Myocyte (in vitro differentiated cells): ENCODE measurements around the gene ATXN7. TPM values are rescaled to one million over a fixed set of nuclear protein-coding genes. Genes with fewer than 3 reads are reported as not detected.

Experiments used
- DNase-seq: peaks from one replicate; pipeline ENCODE4 v3.0.0-alpha.2; 2012; ENCODE audit warnings: low read depth
- total RNA-seq: library from RNA; depleted of rRNA; stranded (reverse); fragments of >200 nt; gene quantifications from 2 replicates; pipeline ENCODE4 v1.2.3, GENCODE V29; 2014

ATXN7 gene
- total RNA-seq, 1 donor from 2014 or later: 8.7 TPM

- no peak for DNase-seq
Observed at GRCh38 chr3:63862804-63863149, 890 bp upstream of the ATXN7 start.

GRCh38 chr3:63864008-63864964 is 619 bp downstream of the ATXN7 start:
- peak; percentile 28 for DNase-seq

GRCh38 chr3:63864965-63865327 is 1.3 kb downstream of the ATXN7 start:
- DNase-seq: no peak

- no peak for DNase-seq
Observed at GRCh38 chr3:63867225-63867624, 3.6 kb downstream of the ATXN7 start.

- DNase-seq: no peak
Observed at GRCh38 chr3:63869940-63870614, 6.4 kb downstream of the ATXN7 start.

- DNase-seq: no peak
Observed at GRCh38 chr3:63870615-63871005, 6.9 kb downstream of the ATXN7 start.

- peak; percentile 61 for DNase-seq
Observed at GRCh38 chr3:63872135-63872924, 8.7 kb downstream of the ATXN7 start.

- DNase-seq: no peak
Observed at GRCh38 chr3:63874769-63875168, 11.1 kb downstream of the ATXN7 start.

GRCh38 chr3:63875510-63875909 is 11.8 kb downstream of the ATXN7 start:
- DNase-seq: no peak

- no peak for DNase-seq
Observed at GRCh38 chr3:63876260-63876659, 12.6 kb downstream of the ATXN7 start.

- no peak for DNase-seq
Observed at GRCh38 chr3:63877737-63878393, 14.2 kb downstream of the ATXN7 start.

- no peak for DNase-seq
Observed at GRCh38 chr3:63878394-63879060, 14.9 kb downstream of the ATXN7 start.

- DNase-seq: no peak
Observed at GRCh38 chr3:63880653-63881052, 17.0 kb downstream of the ATXN7 start.

GRCh38 chr3:63886858-63887257 is 23.2 kb downstream of the ATXN7 start:
- no peak for DNase-seq

GRCh38 chr3:63891518-63891917 is 27.9 kb downstream of the ATXN7 start:
- DNase-seq: no peak

GRCh38 chr3:63892773-63893352 is 29.2 kb downstream of the ATXN7 start:
- DNase-seq: no peak

GRCh38 chr3:63895422-63896189 is 31.9 kb downstream of the ATXN7 start:
- DNase-seq: no peak

- DNase-seq: no peak
Observed at GRCh38 chr3:63896332-63897030, 32.8 kb downstream of the ATXN7 start.

GRCh38 chr3:63900010-63900409 is 36.3 kb downstream of the ATXN7 start:
- no peak for DNase-seq
